Activated CD4-positive, CD25-positive, alpha-beta regulatory T cell treated with anti-CD3 and anti-CD28 coated beads, Interleukin-2, amount 50 U/mL, for 24 hours (primary cell): Measurements from ENCODE around the gene ZBTB46.

ENCODE experiments used
- ATAC-seq, 2 donors: fragments of 150-1000 bp; cut with Tn5 transposase; one replicate each; pipeline ENCODE4 v1.10.0; 2021; ENCODE audit warnings: mild to moderate bottlenecking in 1 of 2, moderate library complexity in 1 of 2

ZBTB46 gene

GRCh38 chr20:63703471-63703975, 127.5 kb downstream of the ZBTB46 start:
- no peak for ATAC-seq

GRCh38 chr20:63702751-63703470, 128.2 kb downstream of the ZBTB46 start:
- no peak for ATAC-seq

GRCh38 chr20:63702036-63702665, 128.9 kb downstream of the ZBTB46 start:
- no peak for ATAC-seq

GRCh38 chr20:63701329-63702035, 129.6 kb downstream of the ZBTB46 start:
- ATAC-seq, result no peak

GRCh38 chr20:63701051-63701328, 130.1 kb downstream of the ZBTB46 start:
- no peak for ATAC-seq

GRCh38 chr20:63700199-63701050, 130.6 kb downstream of the ZBTB46 start:
- ATAC-seq, result no peak

GRCh38 chr20:63699466-63700198, 131.4 kb downstream of the ZBTB46 start:
- no peak for ATAC-seq

GRCh38 chr20:63698739-63699465, 132.2 kb downstream of the ZBTB46 start:
- ATAC-seq, result peak; percentile 62 to 68

- ATAC-seq, result no peak
Measured at GRCh38 chr20:63697868-63698545, 133.1 kb downstream of the ZBTB46 start.

GRCh38 chr20:63697357-63697867, 133.7 kb downstream of the ZBTB46 start:
- ATAC-seq, result no peak

GRCh38 chr20:63696628-63697356, 134.3 kb downstream of the ZBTB46 start, which contains the start of gene TNFRSF6B:
Gene TNFRSF6B, plus strand, starts transcription at chr20:63696652. Its CDS starts 116 bp downstream, at chr20:63696768.
- ATAC-seq, result peak; percentile 3 to 10

- ATAC-seq, result peak; percentile 19 to 22
Measured at GRCh38 chr20:63696306-63696627, 134.8 kb downstream of the ZBTB46 start.

GRCh38 chr20:63695424-63696305, 135.4 kb downstream of the ZBTB46 start:
- no peak for ATAC-seq

- no peak for ATAC-seq
Measured at GRCh38 chr20:63694584-63695423, 136.3 kb downstream of the ZBTB46 start.

GRCh38 chr20:63693733-63694583, 137.1 kb downstream of the ZBTB46 start:
- no peak for ATAC-seq
